ENCODE data around the gene GREM1. TPM values are rescaled to one million over a fixed set of nuclear protein-coding genes. Genes with fewer than 3 reads are reported as not detected.
A peak's percentile ranks its signal among the peaks of the same experiment; 100 is the strongest.

GREM1 gene
- total RNA-seq, 1 experiment from 2014 or later, result 2.2 TPM

DNA sequence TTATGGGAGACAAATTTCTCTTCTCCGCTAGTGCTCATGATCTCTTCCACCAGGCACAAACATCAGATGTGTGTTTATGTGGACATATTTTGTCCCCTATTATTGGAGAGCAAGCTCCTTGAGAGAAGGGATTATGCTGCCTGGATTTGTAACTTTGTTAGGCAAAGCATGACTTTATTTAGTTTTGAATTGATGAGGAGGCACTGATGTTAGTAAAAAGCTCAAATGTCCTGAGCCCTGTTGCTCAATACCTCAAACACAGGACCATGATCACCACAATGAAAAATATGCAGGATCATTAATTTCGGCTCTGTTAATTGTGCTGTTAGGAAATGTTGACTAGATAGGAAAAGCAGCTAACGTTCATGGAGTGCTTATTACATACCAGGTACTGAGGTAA is 47.2 kb upstream of the GREM1 start:
- no peak overlapping the region for H3K4me3 ChIP-seq (ENCODE audit: low read depth, low read length, poor library complexity, severe bottlenecking)
- no TSS peak for BruUV-seq (replicated peaks)
- H3K27me3 ChIP-seq (replicated peaks; ENCODE audit: insufficient read depth, low read depth, low read length, poor library complexity), result no peaks in the 10 kb centered on the region
- ChIA-PET POLR2A (ENCODE audit: low non-redundant PET) (no interaction called here), CTCF (no interaction called here)
- no peak for DNase-seq (ENCODE audit: low spot score)
- TF ChIP-seq, protein P1, sequence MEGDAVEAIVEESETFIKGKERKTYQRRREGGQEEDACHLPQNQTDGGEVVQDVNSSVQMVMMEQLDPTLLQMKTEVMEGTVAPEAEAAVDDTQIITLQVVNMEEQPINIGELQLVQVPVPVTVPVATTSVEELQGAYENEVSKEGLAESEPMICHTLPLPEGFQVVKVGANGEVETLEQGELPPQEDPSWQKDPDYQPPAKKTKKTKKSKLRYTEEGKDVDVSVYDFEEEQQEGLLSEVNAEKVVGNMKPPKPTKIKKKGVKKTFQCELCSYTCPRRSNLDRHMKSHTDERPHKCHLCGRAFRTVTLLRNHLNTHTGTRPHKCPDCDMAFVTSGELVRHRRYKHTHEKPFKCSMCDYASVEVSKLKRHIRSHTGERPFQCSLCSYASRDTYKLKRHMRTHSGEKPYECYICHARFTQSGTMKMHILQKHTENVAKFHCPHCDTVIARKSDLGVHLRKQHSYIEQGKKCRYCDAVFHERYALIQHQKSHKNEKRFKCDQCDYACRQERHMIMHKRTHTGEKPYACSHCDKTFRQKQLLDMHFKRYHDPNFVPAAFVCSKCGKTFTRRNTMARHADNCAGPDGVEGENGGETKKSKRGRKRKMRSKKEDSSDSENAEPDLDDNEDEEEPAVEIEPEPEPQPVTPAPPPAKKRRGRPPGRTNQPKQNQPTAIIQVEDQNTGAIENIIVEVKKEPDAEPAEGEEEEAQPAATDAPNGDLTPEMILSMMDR (conservative IDR thresholded peaks at IDR 0.05; ENCODE audit: low read depth, low read length), result no peak
- TF ChIP-seq EZH2 (IDR thresholded peaks at IDR 0.05; ENCODE audit: borderline replicate concordance, low read depth, low read length, poor library complexity, severe bottlenecking), result no peak
- intact Hi-C loops (cut with micrococcal nuclease; ENCODE audit: unreplicated experiment), result no loop called here
- H3K36me3 ChIP-seq (ENCODE audit: insufficient read depth, low read length, poor library complexity, severe bottlenecking), result no peaks in the 10 kb centered on the region
- H3K4me1 ChIP-seq (ENCODE audit: insufficient read depth, low read length, poor library complexity, severe bottlenecking), result no peaks in the 10 kb centered on the region
- H3K9me3 ChIP-seq (ENCODE audit: low read depth, low read length, poor library complexity, severe bottlenecking), result no peaks in the 10 kb centered on the region
- H3K27ac ChIP-seq (ENCODE audit: low read depth, low read length, poor library complexity, severe bottlenecking), result no peak overlapping the region

- no peak overlapping the region for H3K4me3 ChIP-seq (ENCODE audit: low read depth, low read length, poor library complexity, severe bottlenecking)
- no peak overlapping the region for H3K27ac ChIP-seq (ENCODE audit: low read depth, low read length, poor library complexity, severe bottlenecking)
- ChIA-PET CTCF (no interaction called here), POLR2A (ENCODE audit: low non-redundant PET) (no interaction called here)
- BruUV-seq (replicated peaks), result no TSS peak
- intact Hi-C loops (cut with micrococcal nuclease; ENCODE audit: unreplicated experiment), result no loop called here
- H3K9me3 ChIP-seq (ENCODE audit: low read depth, low read length, poor library complexity, severe bottlenecking), result no peaks in the 10 kb centered on the region
- H3K27me3 ChIP-seq (replicated peaks; ENCODE audit: insufficient read depth, low read depth, low read length, poor library complexity), result no peaks in the 10 kb centered on the region
- H3K36me3 ChIP-seq (ENCODE audit: insufficient read depth, low read length, poor library complexity, severe bottlenecking), result no peaks in the 10 kb centered on the region
- DNase-seq (ENCODE audit: low spot score), result no peak
- H3K4me1 ChIP-seq (ENCODE audit: insufficient read depth, low read length, poor library complexity, severe bottlenecking), result no peaks in the 10 kb centered on the region
- TF ChIP-seq, protein P1 (conservative IDR thresholded peaks at IDR 0.05; ENCODE audit: low read depth, low read length), result no peak
Measured at GRCh38 chr15:32671339-32672325, 46.2 kb upstream of the GREM1 start.

GRCh38 chr15:32674681-32675080 is 43.1 kb upstream of the GREM1 start:
- intact Hi-C loops (cut with micrococcal nuclease; ENCODE audit: unreplicated experiment), result no loop called here

More at GRCh38 chr15:32674681-32675080, 43.1 kb upstream of the GREM1 start:
- POLR2A ChIA-PET (ENCODE audit: low non-redundant PET), result no interaction called here
- DNase-seq (ENCODE audit: low spot score), result no peak
- no peaks in the 10 kb centered on the region for H3K4me1 ChIP-seq (ENCODE audit: insufficient read depth, low read length, poor library complexity, severe bottlenecking)
- CTCF ChIA-PET, result no interaction called here
- H3K9me3 ChIP-seq (ENCODE audit: low read depth, low read length, poor library complexity, severe bottlenecking), result no peaks in the 10 kb centered on the region
- no peaks in the 10 kb centered on the region for H3K36me3 ChIP-seq (ENCODE audit: insufficient read depth, low read length, poor library complexity, severe bottlenecking)
- H3K27ac ChIP-seq (ENCODE audit: low read depth, low read length, poor library complexity, severe bottlenecking), result no peak overlapping the region
- TF ChIP-seq, protein P1 (conservative IDR thresholded peaks at IDR 0.05; ENCODE audit: low read depth, low read length), result 0 out of 2 replicates have a peak, but pooled peaks have one; percentile 5
- no peak for TF ChIP-seq EZH2 (IDR thresholded peaks at IDR 0.05; ENCODE audit: borderline replicate concordance, low read depth, low read length, poor library complexity, severe bottlenecking)
- no peak overlapping the region for H3K4me3 ChIP-seq (ENCODE audit: low read depth, low read length, poor library complexity, severe bottlenecking)
- BruUV-seq (replicated peaks), result no TSS peak
- H3K27me3 ChIP-seq (replicated peaks; ENCODE audit: insufficient read depth, low read depth, low read length, poor library complexity), result no peaks in the 10 kb centered on the region
